Measurements from ENCODE around the gene ZNF507. TPM values are rescaled to one million over a fixed set of nuclear protein-coding genes. Genes with fewer than 3 reads are reported as not detected.

The ZNF507 gene
- total RNA-seq, 1 experiment from 2014 or later: 26.5 TPM

DNA sequence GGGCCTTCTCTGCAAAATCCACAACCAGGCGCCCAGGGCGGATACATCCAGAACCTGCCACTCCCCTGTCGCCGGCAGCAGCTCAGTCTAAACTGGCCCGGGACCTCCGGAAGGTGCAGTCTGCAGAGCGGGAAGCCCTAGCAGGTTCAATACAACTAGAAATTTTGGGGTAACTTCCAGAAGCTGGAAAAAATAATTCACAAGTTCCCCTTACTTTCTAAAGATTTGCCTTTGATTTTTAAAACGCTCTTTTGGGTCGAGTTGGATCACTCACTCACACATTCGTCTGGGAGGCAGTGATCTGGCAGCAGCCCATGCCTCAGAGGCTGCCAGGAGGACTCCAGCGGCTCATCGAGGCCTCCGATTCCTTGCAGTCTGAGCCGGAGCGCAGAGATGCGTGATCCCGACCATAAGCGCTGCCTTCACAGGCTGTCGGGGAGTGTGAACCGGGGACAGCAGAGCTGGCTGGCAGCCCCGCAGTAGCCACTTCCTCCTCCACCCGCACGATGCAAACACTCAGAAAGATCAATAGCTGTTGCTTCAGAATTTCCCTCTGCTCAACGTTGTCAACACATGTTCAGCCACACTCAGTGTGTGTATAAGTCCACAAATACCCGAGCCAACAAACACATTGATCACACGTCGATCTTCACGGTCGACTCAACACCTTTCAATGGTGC, 35.6 kb upstream of the ZNF507 start:
- Histone ChIP-seq H3F3A (ENCODE audit: insufficient read depth, low read depth) (no peaks in the 10 kb centered on the region), H3K9me2 (ENCODE audit: insufficient read depth) (no peaks in the 10 kb centered on the region), H3K9me3 (ENCODE audit: insufficient read depth, low read depth) (no peaks in the 10 kb centered on the region), H3K79me2 (ENCODE audit: low read depth) (no peaks in the 10 kb centered on the region), H3K27me3 (ENCODE audit: insufficient read depth, low read depth) (peaks cover 72% of the 10 kb centered on the region), H3K4me2 (no peak overlapping the region), H3K36me3 (ENCODE audit: low read depth) (no peaks in the 10 kb centered on the region), H4K20me1 (ENCODE audit: insufficient read depth) (no peaks in the 10 kb centered on the region), H3K27ac (no peak overlapping the region), H2AFZ (no peak overlapping the region), H3K4me1 (replicated peaks; ENCODE audit: insufficient read depth) (no peaks in the 10 kb centered on the region), H3K4me3 (no peak overlapping the region)
- ChIA-PET POLR2A (ENCODE audit: unreplicated experiment) (no interaction called here), CTCF (no interaction called here)
- no TSS peak for BruUV-seq (replicated peaks)
- DNase-seq: no peak
- intact Hi-C loops (cut with micrococcal nuclease; ENCODE audit: unreplicated experiment): no loop called here
- no peak for TF ChIP-seq CTCF (conservative IDR thresholded peaks at IDR 0.05)
- TF ChIP-seq EZH2 (IDR thresholded peaks at IDR 0.05; ENCODE audit: low read depth): no peak

GRCh38 chr19:32311371-32311770, 34.0 kb upstream of the ZNF507 start:
- ChIA-PET CTCF (no interaction called here), POLR2A (ENCODE audit: unreplicated experiment) (no interaction called here)
- peaks cover 82% of the 10 kb centered on the region for H3K27me3 ChIP-seq (ENCODE audit: insufficient read depth, low read depth)
- no peaks in the 10 kb centered on the region for H3K36me3 ChIP-seq (ENCODE audit: low read depth)
- no TSS peak for BruUV-seq (replicated peaks)
- H3K4me2 ChIP-seq: no peak overlapping the region
- H3K9me3 ChIP-seq (ENCODE audit: insufficient read depth, low read depth): no peaks in the 10 kb centered on the region
- DNase-seq: no peak
- no peaks in the 10 kb centered on the region for H3F3A ChIP-seq (ENCODE audit: insufficient read depth, low read depth)
- no peak for TF ChIP-seq EZH2 (IDR thresholded peaks at IDR 0.05; ENCODE audit: low read depth)
- TF ChIP-seq CTCF (conservative IDR thresholded peaks at IDR 0.05): no peak
- no peak overlapping the region for H3K27ac ChIP-seq
- H3K4me1 ChIP-seq (replicated peaks; ENCODE audit: insufficient read depth): no peaks in the 10 kb centered on the region
- H3K4me3 ChIP-seq: no peak overlapping the region
- H2AFZ ChIP-seq: no peak overlapping the region
- H3K79me2 ChIP-seq (ENCODE audit: low read depth): no peaks in the 10 kb centered on the region
- no peaks in the 10 kb centered on the region for H3K9me2 ChIP-seq (ENCODE audit: insufficient read depth)
- intact Hi-C loops (cut with micrococcal nuclease; ENCODE audit: unreplicated experiment): no loop called here
- no peaks in the 10 kb centered on the region for H4K20me1 ChIP-seq (ENCODE audit: insufficient read depth)

- Histone ChIP-seq H3K9me2 (ENCODE audit: insufficient read depth) (no peaks in the 10 kb centered on the region), H3K27me3 (ENCODE audit: insufficient read depth, low read depth) (peaks cover 87% of the 10 kb centered on the region), H3K27ac (no peak overlapping the region), H3K4me3 (no peak overlapping the region), H3F3A (ENCODE audit: insufficient read depth, low read depth) (no peaks in the 10 kb centered on the region), H3K4me1 (replicated peaks; ENCODE audit: insufficient read depth) (no peaks in the 10 kb centered on the region), H3K4me2 (no peak overlapping the region), H3K79me2 (ENCODE audit: low read depth) (no peaks in the 10 kb centered on the region), H3K9me3 (ENCODE audit: insufficient read depth, low read depth) (no peaks in the 10 kb centered on the region), H4K20me1 (ENCODE audit: insufficient read depth) (no peaks in the 10 kb centered on the region), H3K36me3 (ENCODE audit: low read depth) (no peaks in the 10 kb centered on the region), H2AFZ (no peak overlapping the region)
- intact Hi-C loops (cut with micrococcal nuclease; ENCODE audit: unreplicated experiment): no loop called here
- TF ChIP-seq EZH2 (IDR thresholded peaks at IDR 0.05; ENCODE audit: low read depth): no peak
- TF ChIP-seq CTCF (conservative IDR thresholded peaks at IDR 0.05): no peak
- POLR2A ChIA-PET (ENCODE audit: unreplicated experiment): no interaction called here
- CTCF ChIA-PET: no interaction called here
- DNase-seq: no peak
- no TSS peak for BruUV-seq (replicated peaks)
Observed at GRCh38 chr19:32313569-32314265, 31.7 kb upstream of the ZNF507 start.
